Measurements from ENCODE around the gene TCEA2.

Gene TCEA2

DNA sequence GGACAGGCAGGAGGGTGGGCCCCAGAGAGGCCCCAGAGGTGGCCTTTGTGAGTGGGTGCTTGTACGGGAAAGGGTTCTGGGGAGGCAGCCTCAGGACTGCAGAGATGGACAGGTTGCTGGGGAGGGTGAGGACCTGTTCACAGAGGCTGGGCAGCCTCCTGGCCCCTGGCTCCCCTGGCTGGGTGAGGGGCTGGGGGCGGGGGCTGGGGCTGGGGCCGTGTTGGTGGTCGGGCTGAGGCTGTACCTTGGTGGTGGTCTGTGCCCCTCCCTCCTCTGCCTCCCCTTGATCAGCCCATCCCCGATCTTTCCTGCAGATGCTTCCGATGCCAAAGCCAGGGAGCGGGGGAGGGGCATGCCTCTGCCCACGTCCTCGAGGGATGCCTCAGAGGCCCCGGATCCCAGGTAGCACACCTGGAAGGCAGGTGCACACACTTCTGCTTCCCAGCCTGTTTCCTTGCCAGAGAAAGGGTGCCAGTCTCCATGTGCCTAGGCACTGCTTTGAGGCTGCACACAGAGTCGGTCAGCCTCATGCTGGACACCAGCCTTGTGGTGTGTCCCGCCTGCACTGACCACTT, 4.8 kb downstream of the TCEA2 start:
- H3K79me2 ChIP-seq (ENCODE audit: insufficient read depth, low read depth) = peaks cover 13% of the 10 kb centered on the region; the same call in 1 of the 2 replicates
- H3K4me3 ChIP-seq (IDR thresholded peaks at IDR 0.05; ENCODE audit: insufficient read depth, low read depth, low read length) = no peak overlapping the region
- peak overlapping the region; percentile 94; the same call in 1 of the 2 replicates for H3K4me2 ChIP-seq
- no peaks in the 10 kb centered on the region for H3K27me3 ChIP-seq (ENCODE audit: insufficient read depth, low read depth)
- H3K27ac ChIP-seq = no peak overlapping the region
- no peak overlapping the region for H3K9ac ChIP-seq
- H4K20me1 ChIP-seq (ENCODE audit: insufficient read depth) = no peaks in the 10 kb centered on the region
- no peak overlapping the region for H2AFZ ChIP-seq (ENCODE audit: low read depth)
- TF ChIP-seq, protein P1, sequence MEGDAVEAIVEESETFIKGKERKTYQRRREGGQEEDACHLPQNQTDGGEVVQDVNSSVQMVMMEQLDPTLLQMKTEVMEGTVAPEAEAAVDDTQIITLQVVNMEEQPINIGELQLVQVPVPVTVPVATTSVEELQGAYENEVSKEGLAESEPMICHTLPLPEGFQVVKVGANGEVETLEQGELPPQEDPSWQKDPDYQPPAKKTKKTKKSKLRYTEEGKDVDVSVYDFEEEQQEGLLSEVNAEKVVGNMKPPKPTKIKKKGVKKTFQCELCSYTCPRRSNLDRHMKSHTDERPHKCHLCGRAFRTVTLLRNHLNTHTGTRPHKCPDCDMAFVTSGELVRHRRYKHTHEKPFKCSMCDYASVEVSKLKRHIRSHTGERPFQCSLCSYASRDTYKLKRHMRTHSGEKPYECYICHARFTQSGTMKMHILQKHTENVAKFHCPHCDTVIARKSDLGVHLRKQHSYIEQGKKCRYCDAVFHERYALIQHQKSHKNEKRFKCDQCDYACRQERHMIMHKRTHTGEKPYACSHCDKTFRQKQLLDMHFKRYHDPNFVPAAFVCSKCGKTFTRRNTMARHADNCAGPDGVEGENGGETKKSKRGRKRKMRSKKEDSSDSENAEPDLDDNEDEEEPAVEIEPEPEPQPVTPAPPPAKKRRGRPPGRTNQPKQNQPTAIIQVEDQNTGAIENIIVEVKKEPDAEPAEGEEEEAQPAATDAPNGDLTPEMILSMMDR (conservative IDR thresholded peaks at IDR 0.05; ENCODE audit: low read depth, low read length) = no peak
- no peaks in the 10 kb centered on the region for H3K36me3 ChIP-seq (ENCODE audit: insufficient read depth)
- H3K4me1 ChIP-seq (ENCODE audit: low read depth, poor library complexity, severe bottlenecking) = peaks cover 38% of the 10 kb centered on the region

DNA sequence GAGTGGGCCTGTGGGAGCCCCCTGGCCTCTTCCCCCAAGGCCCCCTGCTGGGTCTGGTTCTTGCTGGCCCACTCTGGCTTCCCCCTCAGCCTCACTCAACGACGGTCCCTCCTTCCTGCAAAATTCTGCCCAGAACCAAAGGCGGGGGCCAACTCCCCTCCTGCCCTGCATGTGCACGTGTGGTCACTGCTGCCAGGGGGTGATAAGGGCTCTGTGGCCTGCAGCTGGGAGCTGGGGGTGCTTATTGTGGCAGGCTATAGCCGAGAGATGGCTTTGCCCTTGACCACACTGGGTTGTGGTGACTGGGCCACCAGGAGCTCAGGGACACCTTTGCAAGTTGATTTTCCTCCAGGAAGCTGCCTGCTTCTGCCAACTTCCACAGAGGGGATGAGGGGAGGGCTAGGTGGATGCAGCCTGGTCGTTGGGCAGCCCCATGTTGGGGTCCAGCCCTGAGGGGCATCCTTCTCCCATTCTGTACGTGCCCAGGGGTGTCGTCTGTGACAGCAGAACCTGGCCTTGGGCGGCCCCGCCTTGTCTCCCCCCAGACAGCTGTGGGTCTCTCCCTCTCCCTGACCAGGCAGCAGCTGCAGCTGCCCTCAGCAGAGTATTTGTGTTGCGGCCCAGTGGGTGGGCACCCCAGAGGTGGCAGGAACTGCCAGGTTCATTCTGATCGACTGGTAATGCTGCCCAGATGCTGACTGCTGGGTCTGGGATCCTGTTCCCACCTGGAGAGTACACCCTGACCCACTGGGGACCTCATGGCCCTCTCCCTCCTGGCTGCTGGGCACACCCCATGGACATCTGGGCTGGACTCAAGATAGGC, 5.6 kb downstream of the TCEA2 start:
- Histone ChIP-seq H3K9ac (no peak overlapping the region), H3K4me3 (IDR thresholded peaks at IDR 0.05; ENCODE audit: insufficient read depth, low read depth, low read length) (no peak overlapping the region), H3K36me3 (ENCODE audit: insufficient read depth) (no peaks in the 10 kb centered on the region), H3K4me2 (no peak overlapping the region), H4K20me1 (ENCODE audit: insufficient read depth) (no peaks in the 10 kb centered on the region), H3K4me1 (ENCODE audit: low read depth, poor library complexity, severe bottlenecking) (peaks cover 38% of the 10 kb centered on the region), H3K27me3 (ENCODE audit: insufficient read depth, low read depth) (no peaks in the 10 kb centered on the region), H3K27ac (no peak overlapping the region), H3K79me2 (ENCODE audit: insufficient read depth, low read depth) (peaks cover 9% of the 10 kb centered on the region; the same call in 1 of the 2 replicates), H2AFZ (ENCODE audit: low read depth) (no peak overlapping the region)
- TF ChIP-seq, protein P1 (conservative IDR thresholded peaks at IDR 0.05; ENCODE audit: low read depth, low read length) = no peak

GRCh38 chr20:64069209-64069613, 6.2 kb downstream of the TCEA2 start:
- H3K79me2 ChIP-seq (ENCODE audit: insufficient read depth, low read depth) = peaks cover 4% of the 10 kb centered on the region; the same call in 1 of the 2 replicates
- TF ChIP-seq, protein P1 (conservative IDR thresholded peaks at IDR 0.05; ENCODE audit: low read depth, low read length) = no peak
- H4K20me1 ChIP-seq (ENCODE audit: insufficient read depth) = no peaks in the 10 kb centered on the region
- H3K27me3 ChIP-seq (ENCODE audit: insufficient read depth, low read depth) = no peaks in the 10 kb centered on the region
- no peak overlapping the region for H2AFZ ChIP-seq (ENCODE audit: low read depth)
- H3K36me3 ChIP-seq (ENCODE audit: insufficient read depth) = no peaks in the 10 kb centered on the region
- H3K27ac ChIP-seq = no peak overlapping the region
- H3K4me3 ChIP-seq (IDR thresholded peaks at IDR 0.05; ENCODE audit: insufficient read depth, low read depth, low read length) = no peak overlapping the region
- H3K9ac ChIP-seq = no peak overlapping the region
- H3K4me1 ChIP-seq (ENCODE audit: low read depth, poor library complexity, severe bottlenecking) = peaks cover 32% of the 10 kb centered on the region
- no peak overlapping the region for H3K4me2 ChIP-seq

GRCh38 chr20:64069614-64070243, 6.7 kb downstream of the TCEA2 start:
- H3K4me1 ChIP-seq (ENCODE audit: low read depth, poor library complexity, severe bottlenecking) = peaks cover 27% of the 10 kb centered on the region
- H4K20me1 ChIP-seq (ENCODE audit: insufficient read depth) = no peaks in the 10 kb centered on the region
- no peak overlapping the region for H3K27ac ChIP-seq
- H2AFZ ChIP-seq (ENCODE audit: low read depth) = no peak overlapping the region
- TF ChIP-seq, protein P1 (conservative IDR thresholded peaks at IDR 0.05; ENCODE audit: low read depth, low read length) = peak; percentile 86
- H3K36me3 ChIP-seq (ENCODE audit: insufficient read depth) = no peaks in the 10 kb centered on the region
- no peak overlapping the region for H3K9ac ChIP-seq
- H3K27me3 ChIP-seq (ENCODE audit: insufficient read depth, low read depth) = no peaks in the 10 kb centered on the region
- no peak overlapping the region for H3K4me3 ChIP-seq (IDR thresholded peaks at IDR 0.05; ENCODE audit: insufficient read depth, low read depth, low read length)
- H3K79me2 ChIP-seq (ENCODE audit: insufficient read depth, low read depth) = no peaks in the 10 kb centered on the region
- no peak overlapping the region for H3K4me2 ChIP-seq
